ENCODE data around the gene ZDHHC14.
"Not testable (repeated sequence)": the region's sequence is repeated elsewhere in the genome, so short reads cannot be mapped to it uniquely, and the experiment has no call there.

Gene ZDHHC14

DNA sequence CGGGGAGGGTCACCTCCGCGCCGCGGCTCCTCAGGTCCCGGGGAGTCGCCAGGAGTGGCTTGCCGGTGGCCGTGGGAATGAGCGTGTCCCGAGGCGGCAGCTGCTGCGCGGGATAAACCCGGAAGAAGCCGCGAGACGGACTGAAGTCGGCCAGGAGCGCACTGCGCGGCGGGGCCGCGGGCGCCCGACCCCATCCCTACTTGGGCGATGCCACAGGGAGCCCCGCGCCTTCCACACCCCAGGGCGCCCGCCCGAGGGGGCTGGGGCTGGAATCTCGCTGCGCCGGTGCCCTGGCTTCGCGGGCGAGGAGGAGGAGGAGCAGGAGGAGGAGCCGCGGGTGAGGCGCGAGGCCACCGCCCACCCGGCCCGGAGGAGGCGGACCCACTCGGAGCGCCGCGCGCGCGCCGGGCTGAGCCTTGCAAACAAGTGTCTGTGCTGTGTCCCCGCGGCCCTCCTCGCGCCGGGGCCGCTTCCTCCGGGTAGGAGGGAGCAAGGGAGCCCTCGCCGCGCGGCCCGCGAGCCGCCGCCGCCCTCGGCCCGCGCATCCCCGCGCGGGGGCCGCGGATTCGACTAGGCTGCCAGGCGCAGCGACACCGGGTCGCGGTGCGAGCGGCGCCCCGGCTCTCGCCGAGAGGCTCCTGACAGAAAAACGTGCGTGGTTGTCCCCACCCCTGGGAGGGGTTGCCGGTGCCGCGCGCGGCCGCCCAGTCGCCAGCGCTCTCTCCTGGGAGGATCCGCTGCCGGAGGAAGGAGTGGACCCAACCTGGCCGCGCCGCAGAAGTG lies at the start of gene ZDHHC14:
Gene ZDHHC14 (plus strand): TSS at position 412 of the 783 bp plus-strand sequence.
- DNase-seq (ENCODE audit: low read depth in 2 of 2) = peak; percentile 84

DNA sequence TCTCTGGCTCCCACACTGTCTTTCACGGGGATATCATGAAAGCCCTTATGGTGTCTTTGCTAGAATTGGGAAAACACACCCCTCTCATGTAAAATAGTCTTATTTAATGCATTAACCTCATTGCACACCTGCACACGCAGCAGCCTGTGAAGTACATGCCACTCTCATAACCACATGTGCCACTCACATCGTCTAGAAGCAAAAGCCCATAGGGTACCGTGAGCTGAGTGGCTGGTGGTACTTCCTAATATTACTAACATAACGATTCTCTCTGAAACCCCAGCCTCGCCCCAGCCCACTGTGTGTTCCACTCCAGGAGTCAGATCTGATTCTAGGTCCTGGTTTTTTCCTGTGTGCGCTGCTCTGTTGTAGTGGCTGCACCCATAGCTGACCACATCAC lies 48.2 kb upstream of the ZDHHC14 start:
- no peak for DNase-seq (ENCODE audit: low read depth in 2 of 2)

DNA sequence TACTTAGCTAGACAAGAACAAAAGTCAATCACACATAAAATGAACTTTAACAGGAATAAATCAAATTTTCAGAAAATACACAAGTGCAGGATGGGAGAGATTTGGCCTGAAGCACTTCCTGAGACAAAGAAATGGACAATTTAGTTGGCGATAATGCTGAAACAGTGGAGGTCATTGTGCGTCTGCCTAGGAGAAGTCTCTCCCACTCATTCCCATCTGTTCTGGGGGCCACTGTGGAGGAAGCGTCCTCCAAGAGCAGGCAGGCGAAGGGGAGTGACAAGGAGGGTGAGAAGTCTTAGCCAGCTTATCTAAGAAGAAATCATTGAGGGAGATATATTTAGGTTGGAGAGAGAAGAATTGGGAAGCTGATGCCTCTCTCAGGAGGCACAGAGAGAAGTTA lies 47.5 kb upstream of the ZDHHC14 start:
- no peak for DNase-seq (ENCODE audit: low read depth in 2 of 2)

DNA sequence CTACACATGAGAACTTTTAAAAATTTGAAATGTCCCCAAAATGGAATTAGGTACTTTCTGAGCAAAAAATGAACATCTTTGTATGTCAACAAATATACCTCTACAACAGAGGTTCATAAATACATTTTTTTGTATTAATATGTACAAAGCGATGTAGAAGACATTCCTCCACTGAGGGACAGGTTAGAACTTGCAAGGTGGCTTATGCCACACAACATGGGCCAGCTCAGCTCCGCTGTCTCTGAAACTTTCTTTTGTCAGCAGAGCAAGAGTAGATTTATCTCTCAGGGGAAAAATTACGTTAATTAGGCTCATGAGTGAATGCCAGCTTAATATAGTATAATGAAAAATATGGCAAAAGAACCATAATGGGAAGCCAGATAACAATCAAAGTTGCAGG lies 47.0 kb upstream of the ZDHHC14 start:
- DNase-seq (ENCODE audit: low read depth in 2 of 2) = no peak

DNA sequence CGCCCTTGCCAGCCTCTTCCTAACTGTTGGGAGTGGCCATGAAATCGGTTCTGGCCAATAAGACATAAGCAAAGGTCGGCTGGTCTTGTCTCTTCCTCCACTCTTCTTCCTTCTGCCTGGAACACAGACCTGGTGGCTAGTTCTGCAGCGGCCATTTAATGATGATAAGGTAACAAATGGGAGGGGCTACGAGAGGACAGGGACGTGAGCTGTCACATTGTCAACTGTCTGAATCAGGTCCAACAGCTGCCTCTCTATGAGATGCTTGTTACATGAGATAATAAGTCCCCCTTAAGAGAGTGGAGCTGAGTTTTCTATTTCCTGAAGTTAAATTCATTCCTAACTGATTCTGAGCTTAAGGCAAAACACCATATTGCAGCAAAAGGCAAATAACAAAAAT lies 45.2 kb upstream of the ZDHHC14 start:
- DNase-seq (ENCODE audit: low read depth in 2 of 2) = no peak

DNA sequence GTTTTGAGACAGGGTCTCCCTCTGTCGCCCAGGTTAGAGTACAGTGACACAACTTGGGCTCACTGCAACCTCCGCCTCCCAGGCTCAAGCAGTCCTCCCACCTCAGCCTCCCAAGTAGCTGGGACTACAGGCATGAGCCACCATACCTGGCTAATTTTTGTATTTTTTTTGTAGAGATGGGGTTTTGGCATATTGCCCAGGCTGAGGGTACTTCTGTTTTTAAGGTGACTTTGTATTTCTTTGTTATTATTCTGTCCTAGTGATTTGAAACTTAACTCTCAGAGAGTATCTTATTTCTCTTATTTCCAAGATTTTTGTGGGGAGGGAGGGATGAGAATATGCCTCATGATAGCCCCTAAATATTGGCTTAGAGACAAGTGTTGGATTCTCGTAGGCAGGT lies 43.7 kb upstream of the ZDHHC14 start:
- not testable (repeated sequence) for DNase-seq (ENCODE audit: low read depth in 2 of 2)

DNA sequence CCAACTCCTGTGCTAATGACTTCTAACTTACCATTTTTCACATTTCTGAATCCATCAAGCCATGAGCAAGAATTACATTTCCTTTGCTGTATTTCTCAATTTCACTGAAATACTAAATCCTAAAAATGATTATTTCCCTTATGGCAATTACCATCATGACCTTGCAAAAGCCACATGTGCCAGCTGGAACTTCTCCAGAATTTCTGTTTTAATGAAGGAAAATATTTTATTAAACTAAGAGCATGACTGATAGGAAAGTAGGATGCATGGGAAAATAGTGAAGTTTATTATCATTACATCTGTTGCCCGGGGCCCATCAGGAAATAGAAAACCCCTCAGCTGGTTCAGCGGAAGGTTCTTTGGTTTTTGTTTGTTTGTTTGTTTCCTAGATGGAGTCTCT lies 43.2 kb upstream of the ZDHHC14 start:
- no peak for DNase-seq (ENCODE audit: low read depth in 2 of 2)

DNA sequence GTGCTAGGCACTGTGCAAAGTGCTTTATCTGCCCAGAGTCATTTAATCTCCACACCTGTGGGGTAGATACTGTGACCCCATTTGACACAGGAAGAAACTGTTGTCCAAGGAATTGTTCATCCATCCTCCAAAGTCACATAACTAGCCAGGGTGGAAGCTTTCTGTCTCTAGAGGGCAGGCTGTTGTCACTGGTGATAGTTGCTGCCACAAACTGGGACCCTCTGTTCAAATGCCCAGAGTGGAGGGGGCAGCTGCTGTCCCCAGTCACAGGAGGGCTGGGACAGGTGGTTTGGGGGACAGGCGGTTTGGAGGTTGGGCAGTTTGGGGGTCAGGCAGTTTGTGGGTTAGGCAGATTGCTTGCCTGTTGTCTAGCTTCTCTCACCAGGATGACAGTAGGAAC lies 41.6 kb upstream of the ZDHHC14 start:
- no peak for DNase-seq (ENCODE audit: low read depth in 2 of 2)

DNA sequence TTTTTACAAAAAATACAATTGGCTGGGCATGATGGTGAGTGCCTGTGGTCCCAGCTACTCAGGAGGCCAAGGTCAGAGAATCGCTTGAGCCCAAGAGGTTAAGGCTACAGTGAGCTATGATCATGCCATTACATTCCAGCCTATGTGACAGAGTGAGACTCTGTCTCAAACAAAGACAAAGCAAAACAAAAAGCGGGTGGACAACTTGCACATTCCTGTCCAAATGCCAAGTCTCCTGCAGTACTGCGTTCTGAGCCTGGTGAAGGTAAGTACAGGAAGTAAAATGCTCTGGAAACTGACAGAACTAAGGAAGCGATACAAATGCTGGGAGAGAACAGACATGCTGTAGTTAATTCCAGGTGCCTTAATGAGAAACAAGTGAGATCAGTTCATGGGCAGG lies 37.3 kb upstream of the ZDHHC14 start:
- no peak for DNase-seq (ENCODE audit: low read depth in 2 of 2)

DNA sequence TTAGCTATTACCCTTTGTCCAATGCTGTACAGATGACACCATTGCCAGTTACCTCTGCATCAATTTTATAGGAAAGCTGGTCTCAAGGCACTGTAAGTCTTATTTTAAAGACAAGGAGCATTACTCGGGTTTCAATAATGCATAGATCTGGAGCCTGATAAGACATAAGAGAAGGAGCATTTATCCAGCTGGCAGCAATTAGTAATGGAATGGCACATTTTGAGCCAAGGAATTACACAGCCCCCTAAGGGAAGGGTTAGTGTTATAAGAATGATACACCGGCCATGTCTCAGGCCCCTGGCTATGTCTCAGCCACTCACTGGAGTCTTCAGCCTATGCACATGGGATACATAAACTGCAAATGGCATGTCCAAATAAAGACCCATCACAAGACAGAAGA lies 34.6 kb upstream of the ZDHHC14 start:
- no peak for DNase-seq (ENCODE audit: low read depth in 2 of 2)

DNA sequence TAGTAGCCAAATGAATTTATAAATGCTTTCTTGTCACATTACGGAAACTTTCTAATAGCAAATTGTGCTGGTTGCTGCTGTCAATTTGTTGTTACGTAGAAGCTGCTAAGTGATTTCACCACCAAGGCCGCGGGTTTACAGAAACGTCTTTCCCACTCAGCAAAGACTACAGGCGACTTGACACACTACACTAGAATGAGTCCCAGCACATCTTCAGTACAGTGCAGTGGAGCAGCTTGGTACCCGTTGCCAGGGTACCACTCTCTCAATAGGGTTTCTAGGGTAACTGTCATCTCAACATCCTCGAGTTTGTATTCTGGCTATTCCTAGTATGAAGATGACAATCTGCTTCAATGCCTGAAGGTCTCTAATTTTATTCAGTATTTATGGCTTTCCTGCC lies 22.7 kb upstream of the ZDHHC14 start:
- no peak for DNase-seq (ENCODE audit: low read depth in 2 of 2)

DNA sequence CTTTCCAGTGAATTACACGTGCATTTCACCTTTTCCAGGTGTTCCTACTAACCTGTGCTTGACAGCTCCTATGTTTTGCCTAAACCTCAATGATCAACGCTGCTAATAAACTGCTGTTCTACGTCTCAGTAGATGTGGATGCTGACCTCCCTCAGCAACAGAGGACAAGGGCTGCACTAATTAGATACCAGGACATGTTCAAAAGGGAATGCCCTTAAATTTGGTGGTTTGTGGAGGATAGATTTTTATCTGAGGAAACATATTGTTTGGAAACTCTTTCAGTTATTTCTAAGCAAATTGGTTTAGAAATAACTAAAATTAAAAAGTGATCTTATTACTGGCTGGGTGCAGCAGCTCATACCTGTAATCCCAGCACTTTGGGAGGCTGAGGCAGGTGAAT lies 19.1 kb upstream of the ZDHHC14 start:
- no peak for DNase-seq (ENCODE audit: low read depth in 2 of 2)

DNA sequence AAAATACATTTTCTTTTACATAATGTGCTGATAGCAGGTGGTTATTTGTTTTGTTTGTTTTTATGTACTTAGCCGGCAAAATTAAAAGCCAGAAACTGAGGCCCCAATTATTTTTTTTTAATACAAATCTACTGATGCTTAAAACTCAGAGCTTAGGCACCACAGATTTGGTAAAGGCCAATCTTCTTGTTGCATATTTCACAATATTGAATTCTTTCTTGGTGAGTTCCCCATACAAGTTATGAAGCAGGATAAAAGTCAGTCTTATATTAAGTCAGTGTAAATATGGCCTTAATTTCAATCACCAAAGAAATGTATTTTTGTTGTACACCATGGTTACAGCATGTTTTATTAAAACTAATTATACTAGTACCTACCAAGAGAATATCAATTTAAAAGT lies 16.3 kb upstream of the ZDHHC14 start:
- no peak for DNase-seq (ENCODE audit: low read depth in 2 of 2)

DNA sequence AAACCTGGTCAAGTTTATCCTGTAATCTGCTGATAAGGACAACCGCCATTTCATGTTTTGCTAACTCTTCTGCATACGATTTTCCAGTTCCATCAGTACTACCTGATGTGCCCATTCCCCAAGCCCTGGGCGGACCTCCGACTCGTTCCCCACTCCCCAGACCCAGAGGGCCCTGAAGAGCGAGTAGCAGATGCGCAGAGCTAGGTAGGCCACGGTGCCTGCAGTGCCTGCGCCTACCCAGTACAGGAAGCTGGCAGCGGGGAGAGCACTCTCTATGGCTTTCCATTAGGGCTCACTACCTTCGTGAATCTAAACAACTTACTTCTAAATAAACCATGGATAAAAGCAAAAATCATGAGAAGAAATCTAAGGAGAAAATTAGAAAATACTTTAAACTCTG lies 14.3 kb upstream of the ZDHHC14 start:
- DNase-seq (ENCODE audit: low read depth in 2 of 2) = no peak

DNA sequence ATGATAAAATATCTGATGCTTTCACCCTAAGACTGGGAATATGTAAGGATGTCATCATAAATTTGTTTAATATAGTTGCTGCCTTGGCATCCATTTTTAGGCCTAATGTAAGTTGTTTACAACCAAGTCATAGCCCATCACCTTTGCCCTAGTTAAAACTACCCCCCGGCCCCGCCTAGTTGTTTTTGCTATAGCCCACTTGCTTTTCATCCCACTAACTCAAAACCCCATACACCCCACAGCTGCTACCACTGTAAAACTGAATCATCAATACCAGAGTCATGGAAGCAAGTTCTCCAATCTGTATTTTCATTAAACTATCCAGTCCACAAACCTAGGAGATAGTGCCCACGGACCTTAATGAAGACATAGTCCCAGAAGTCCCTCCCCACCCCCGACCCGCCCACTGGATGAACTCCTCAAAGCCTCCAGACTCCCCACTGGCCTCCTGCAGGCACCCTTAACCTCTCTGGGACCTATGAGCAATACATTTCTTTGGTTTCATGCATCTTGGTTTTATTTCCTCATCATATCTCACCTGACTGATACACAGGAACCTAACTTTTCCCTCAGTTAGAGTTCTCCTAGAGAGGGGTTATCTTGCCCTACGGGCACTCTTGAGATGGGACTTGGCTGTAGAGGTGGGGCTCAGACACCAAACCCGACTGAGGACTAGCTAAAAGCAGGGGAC lies 12.5 kb upstream of the ZDHHC14 start:
- DNase-seq (ENCODE audit: low read depth in 2 of 2) = no peak

DNA sequence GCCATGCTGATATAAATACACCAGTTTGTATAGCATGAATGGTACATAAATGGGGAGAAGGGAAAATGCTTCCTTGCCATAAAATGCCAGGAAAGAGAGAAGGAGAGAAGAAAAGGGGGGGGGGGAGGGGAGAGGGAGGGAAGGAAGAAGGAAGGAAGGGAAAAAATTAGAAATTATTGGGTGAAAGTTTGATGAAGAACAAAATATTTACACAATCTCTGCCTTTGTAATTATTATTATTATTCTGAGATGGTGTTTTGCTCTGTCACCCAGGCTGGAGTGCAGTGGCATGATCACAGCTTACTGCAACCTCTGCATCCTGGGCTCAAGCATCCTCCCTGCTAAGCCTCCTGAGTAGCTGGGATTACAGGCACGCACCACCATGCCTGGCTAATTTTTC lies 10.2 kb upstream of the ZDHHC14 start:
- no peak for DNase-seq (ENCODE audit: low read depth in 2 of 2)

DNA sequence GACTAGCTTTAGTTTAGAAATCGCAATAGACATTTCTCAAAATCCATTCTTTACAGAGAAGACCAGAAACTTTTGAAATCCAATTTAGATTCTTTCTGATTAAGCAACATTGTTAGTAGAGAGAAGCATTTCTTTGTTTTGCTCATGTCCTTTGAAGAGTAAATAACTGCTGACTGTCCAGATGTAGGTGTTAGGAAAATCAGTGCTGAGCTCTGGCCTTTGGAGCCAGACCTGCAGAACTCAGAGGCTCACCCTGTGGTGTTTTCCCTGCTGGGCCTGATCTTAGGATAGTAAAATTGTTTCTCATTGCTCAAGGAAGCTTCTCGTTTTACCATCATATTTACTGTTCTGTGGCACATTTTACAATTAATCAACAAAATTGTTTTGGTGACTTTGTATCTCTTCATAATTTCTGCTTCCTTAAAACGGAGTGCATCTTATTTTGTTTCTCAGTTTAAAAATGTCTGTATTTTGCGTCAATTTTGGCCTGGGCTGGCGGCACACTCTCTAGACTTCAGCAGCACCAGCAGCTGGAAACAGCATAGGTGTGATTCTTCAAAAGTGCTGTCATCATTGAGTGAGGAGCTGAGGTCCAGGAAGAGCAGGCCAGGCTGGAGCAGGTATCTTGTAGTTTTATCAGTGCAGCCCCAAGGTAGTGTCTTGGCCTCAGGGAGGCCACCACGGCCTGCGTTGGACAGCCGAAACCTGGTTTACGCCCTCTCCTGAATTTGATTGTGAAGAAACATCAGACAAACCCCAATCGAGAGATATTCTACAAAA lies 8.3 kb upstream of the ZDHHC14 start:
- DNase-seq (ENCODE audit: low read depth in 2 of 2) = no peak

DNA sequence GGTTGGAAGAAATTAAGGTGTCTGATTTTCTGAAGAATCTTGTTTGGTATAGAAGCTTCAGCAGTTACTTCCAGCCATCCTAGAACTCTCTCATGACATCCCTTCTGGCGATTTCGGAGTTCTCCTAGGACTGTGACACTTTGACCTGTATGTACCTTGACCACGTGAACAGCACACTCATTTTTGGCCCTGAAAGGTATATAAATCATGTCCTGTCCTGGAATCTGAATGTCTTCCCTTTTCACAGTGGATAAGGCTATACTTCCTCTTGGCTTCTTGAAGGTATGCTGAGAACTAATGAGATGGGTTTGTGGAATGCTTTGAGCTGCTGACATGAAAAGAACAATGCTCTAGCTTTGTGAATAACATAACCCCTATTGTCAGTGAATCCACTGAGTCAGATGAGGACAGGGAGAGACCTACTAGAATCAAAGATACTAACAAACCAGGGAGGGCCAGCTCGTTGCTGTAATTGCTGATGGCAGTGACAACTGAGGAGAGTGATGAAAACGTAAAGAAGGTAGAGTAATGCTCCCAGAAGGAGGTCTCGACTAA lies 6.0 kb upstream of the ZDHHC14 start:
- DNase-seq (ENCODE audit: low read depth in 2 of 2) = no peak

DNA sequence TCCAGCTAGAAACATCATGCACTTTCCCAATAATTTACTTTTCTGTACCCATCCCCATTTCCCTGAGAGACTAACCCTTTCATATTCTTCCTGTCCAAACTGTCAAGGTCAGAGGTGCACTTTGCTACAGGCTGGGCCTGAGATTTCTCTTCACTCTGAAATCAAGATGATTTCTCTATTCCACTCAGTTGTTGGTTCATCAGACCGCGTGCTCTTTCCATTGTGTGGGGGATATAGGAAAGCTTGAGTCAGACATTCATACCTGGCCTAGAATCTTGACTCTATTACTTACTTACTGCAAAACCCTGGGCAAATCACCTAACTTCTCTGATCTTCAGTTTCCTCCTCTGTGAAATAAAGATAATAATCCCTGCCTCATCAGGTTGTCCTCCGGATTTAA lies 4.7 kb upstream of the ZDHHC14 start:
- no peak for DNase-seq (ENCODE audit: low read depth in 2 of 2)

DNA sequence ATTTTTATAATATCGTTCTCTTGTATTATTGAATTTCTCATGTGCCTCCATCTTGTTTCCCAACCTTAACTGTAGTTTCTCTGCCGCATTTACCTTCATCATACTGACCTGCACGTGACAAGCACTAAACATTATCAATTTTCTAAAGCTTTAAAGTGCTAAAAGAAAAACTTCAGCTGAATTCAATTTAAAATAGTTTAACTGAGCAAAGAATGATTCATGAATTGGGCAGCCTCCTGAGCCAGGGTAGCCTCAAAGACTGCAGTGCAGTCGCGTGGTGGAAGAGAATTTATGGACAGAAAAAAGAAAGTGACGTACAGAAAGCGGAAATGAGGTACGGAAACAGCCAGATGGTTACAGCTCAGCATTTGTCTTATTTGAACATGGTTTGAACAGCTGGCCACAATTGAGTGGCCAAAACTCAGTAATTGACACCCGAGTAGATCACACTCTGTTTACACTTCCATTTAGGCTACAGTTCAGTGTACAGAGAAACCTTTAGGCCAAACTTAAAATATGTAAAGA lies 4.2 kb upstream of the ZDHHC14 start:
- DNase-seq (ENCODE audit: low read depth in 2 of 2) = no peak

DNA sequence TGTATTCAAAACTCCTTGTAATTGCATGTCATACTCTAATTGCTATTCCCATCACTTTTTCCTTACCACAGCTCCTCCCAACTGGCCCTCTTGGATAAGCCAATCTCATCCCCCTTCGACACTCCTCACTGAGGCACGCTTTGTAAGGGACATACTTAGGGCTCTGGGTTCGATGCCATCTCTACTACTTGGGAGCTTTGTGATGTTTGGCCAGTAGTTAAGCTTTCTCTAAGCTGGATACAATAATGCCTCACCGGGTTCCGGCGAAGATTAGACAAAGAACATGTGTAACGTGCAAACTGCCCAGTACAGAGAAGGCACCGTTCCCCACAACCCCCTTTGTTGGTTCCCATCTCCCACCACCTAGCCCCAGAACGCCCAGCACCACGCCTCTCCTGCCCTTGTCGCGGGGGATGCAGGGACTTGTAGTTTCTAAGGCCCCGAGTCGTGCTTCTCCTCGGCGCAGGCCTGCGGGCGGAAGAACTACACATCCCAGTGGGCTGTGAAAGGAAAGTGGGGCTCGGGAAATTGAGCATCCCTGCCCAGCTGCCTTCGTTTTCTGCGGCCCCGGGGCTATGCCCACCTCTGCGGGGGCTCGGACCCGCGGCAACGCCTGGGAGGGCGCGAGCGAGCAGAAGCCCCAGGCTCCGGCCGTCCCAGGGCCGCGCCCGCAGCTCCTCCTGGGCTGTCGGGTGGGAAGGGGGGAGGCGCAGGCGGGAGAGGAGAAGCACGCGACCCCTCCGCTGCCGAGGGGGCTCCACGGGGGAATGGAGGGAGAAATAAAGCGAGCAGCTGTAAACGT lies 1.1 kb upstream of the ZDHHC14 start:
- peak; percentile 77 to 80 for DNase-seq (ENCODE audit: low read depth in 2 of 2)

DNA sequence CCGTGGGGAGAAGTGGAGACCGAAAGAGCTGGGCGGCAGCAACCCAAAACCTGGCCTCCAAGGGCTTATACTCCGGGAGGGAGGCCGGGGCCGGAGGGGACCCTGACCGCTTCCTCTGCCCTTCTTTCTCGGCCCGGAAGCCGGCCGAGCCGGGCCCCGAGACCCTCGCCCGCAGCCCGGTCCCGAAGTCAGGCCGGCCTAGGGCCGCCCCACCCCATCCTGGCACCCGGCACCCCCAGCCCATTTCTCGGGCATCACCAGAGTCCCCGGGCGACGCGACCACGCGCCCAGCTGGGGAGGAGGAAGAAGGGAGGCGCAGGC lies 572 bp upstream of the ZDHHC14 start:
- peak in 1 of 2 donors; percentile 10 for DNase-seq (ENCODE audit: low read depth in 2 of 2)
